Glutamatergic neuron (in vitro differentiated cells): ENCODE measurements around the gene ATAD2B. TPM values are rescaled to one million over a fixed set of nuclear protein-coding genes. Genes with fewer than 3 reads are reported as not detected.

Source experiments
- DNase-seq: peaks from one replicate; pipeline ENCODE4 v3.0.0; 2022
- H3K27ac Mint-ChIP-seq: one replicate; pipeline ENCODE4 v1.8.0; 2020; ENCODE audit warnings: mild to moderate bottlenecking, mixed read lengths, inconsistent platforms; ENCODE audit not compliant: unreplicated experiment
- H3K27me3 Mint-ChIP-seq: one replicate; pipeline ENCODE4 v1.8.0; 2020; ENCODE audit warnings: mild to moderate bottlenecking, moderate library complexity, mixed read lengths, inconsistent platforms; ENCODE audit not compliant: unreplicated experiment
- H3K36me3 Mint-ChIP-seq: one replicate; pipeline ENCODE4 v1.8.0; 2020; ENCODE audit warnings: mild to moderate bottlenecking, mixed read lengths, inconsistent platforms; ENCODE audit not compliant: unreplicated experiment
- H3K4me1 Mint-ChIP-seq: one replicate; pipeline ENCODE4 v1.8.0; 2020; ENCODE audit warnings: mild to moderate bottlenecking, low read depth, mixed read lengths, inconsistent platforms; ENCODE audit not compliant: unreplicated experiment
- H3K4me3 Mint-ChIP-seq: one replicate; pipeline ENCODE4 v1.8.0; 2020; ENCODE audit warnings: mild to moderate bottlenecking, mixed read lengths, inconsistent platforms; ENCODE audit not compliant: unreplicated experiment
- H3K9me3 Mint-ChIP-seq: one replicate; pipeline ENCODE4 v1.8.0; 2020; ENCODE audit warnings: mild to moderate bottlenecking, moderate library complexity, mixed read lengths, inconsistent platforms; ENCODE audit not compliant: unreplicated experiment
- CTCF ChIP-seq: fragments of 200-600 bp; sonication (generic); IDR thresholded peaks from one replicate; pipeline ENCODE4 v1.5.0; 2021; ENCODE audit not compliant: partially characterized antibody, unreplicated experiment
- total RNA-seq: library from RNA; stranded (reverse); fragmentation: NEBNext Ultra II Directional; extraction: Animal tissue kit (Norgen Biotek cat#: 25700); gene quantifications from one replicate; pipeline ENCODE4 v1.2.1, GENCODE V29; 2021; ENCODE audit not compliant: unreplicated experiment

Gene ATAD2B
- total RNA-seq, 1 donor from 2014 or later, result 108 TPM

DNA sequence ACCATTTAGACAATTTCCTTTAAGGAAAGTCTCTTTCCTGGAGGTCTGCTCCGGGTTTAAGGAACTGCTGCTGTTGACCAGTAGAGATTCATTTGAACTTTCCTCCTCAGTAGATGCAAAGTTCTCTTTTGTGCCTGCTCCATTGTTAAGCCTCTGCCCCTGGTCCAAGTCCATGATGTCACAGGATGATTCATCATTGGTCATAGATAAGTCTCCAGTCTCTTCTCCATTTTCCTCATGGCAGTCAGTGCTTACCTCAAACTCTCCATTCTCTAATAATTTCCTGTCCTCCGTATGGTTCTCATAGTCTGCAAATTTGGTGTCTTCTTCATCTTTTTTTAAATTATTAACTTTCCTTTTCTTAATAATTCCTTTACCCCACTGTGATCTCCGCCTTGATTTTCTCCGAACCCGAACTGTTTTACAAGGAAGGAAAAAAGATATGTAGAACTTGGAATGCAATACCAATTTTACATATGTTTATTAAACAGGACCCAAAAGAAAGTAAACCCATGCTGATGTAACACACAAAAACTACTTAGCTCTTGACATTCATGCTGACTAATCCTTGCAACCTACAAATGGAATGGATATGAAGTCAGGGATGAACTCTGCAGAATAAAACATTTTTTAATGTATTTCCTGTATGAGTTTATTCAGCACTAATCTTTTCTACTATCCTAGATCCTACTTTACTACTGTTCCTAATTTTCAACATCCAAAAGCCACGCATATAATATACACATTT lies 169.1 kb downstream of the ATAD2B start:
- DNase-seq, result no peak
- no peaks in the 10 kb centered on the region for H3K9me3 Mint-ChIP-seq
- no peak for TF ChIP-seq CTCF
- no peak overlapping the region for H3K27ac Mint-ChIP-seq
- peaks cover 8% of the 10 kb centered on the region for H3K36me3 Mint-ChIP-seq
- H3K4me1 Mint-ChIP-seq, result no peaks in the 10 kb centered on the region
- H3K27me3 Mint-ChIP-seq, result peaks cover 1% of the 10 kb centered on the region
- no peak overlapping the region for H3K4me3 Mint-ChIP-seq

DNA sequence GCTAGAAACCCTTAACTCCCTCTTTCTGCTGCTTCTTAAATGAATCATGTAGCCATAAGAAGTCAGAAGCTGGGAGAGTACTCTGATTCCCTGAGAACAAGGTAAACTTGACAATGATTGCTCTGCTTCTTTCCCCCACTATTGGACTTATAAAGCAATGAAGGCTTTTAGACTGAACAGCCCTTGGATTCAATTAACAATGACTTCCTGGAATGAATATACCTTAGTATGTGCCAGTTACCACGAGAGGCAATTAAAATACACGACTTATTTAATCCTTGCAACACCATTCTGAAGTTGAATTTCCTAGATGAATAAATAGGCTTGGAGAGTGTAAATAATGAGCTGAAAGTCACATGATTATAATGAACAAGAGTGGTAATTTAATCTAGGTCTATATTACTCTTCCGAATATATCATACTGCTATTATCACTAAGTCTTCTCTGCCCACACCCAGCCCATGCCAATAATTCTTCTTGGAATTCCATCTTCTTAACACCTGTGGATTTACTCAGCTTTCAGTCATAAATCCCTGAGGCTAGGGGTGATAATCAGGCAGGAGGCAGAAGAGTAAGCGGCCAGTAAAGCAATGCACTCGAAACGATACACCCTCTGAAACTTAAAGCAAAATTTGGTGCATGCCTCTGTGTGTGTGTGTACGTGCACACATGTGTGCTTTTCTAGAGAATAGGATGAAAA lies 170.2 kb downstream of the ATAD2B start:
- TF ChIP-seq CTCF, result no peak
- Mint-ChIP-seq H3K4me3 (no peak overlapping the region), H3K27me3 (peaks cover 1% of the 10 kb centered on the region)

DNA sequence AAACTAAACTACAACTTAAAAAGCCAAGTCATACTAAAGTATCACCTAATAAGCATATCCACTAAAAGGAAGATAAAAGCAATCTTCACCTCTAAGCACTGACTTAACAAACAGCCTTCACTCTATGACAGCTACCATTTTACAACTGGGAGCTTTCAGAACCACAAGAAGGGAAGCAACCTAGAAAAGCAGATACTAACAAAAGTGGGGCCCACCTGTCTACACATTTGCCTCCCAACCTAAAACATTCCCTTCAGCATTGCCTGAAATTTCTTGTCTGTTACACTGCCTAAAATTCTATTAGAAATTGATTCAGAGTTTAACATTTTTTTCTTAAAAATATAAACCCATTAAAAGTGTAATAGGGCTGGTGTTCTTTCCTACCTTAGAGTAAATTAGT lies 172.0 kb downstream of the ATAD2B start:
- no peak overlapping the region for H3K4me3 Mint-ChIP-seq
- DNase-seq, result no peak
- no peak for TF ChIP-seq CTCF
- H3K27me3 Mint-ChIP-seq, result peaks cover 1% of the 10 kb centered on the region
- no peaks in the 10 kb centered on the region for H3K4me1 Mint-ChIP-seq
- H3K27ac Mint-ChIP-seq, result no peak overlapping the region
- no peaks in the 10 kb centered on the region for H3K9me3 Mint-ChIP-seq
- H3K36me3 Mint-ChIP-seq, result peaks cover 8% of the 10 kb centered on the region

More for the DNA sequence above, 170.2 kb downstream of the ATAD2B start:
- H3K36me3 Mint-ChIP-seq, result peaks cover 8% of the 10 kb centered on the region
- no peak for DNase-seq
- no peaks in the 10 kb centered on the region for H3K4me1 Mint-ChIP-seq
- no peak overlapping the region for H3K27ac Mint-ChIP-seq
- no peaks in the 10 kb centered on the region for H3K9me3 Mint-ChIP-seq

GRCh38 chr2:23753291-23754010 lies 173.5 kb downstream of the ATAD2B start:
- no peak for DNase-seq
- H3K9me3 Mint-ChIP-seq, result no peaks in the 10 kb centered on the region
- peaks cover 8% of the 10 kb centered on the region for H3K36me3 Mint-ChIP-seq
- H3K4me1 Mint-ChIP-seq, result no peaks in the 10 kb centered on the region
- TF ChIP-seq CTCF, result no peak
- H3K27ac Mint-ChIP-seq, result no peak overlapping the region
- H3K4me3 Mint-ChIP-seq, result no peak overlapping the region
- peaks cover 1% of the 10 kb centered on the region for H3K27me3 Mint-ChIP-seq
